Stimulated activated naive B cell treated with anti-CD40 and anti-IgM and Interleukin-4, amounts not matched to agents 10 μg/mL and 1 μg/mL and 100 μg/mL, for 72 hours (primary cell): ENCODE measurements around the gene AATF.

Experiments
- ATAC-seq, 2 donors: fragments of 150-1000 bp; cut with Tn5 transposase; replicated peaks; 2 replicates each; pipeline ENCODE4 v1.10.0; 2021; ENCODE audit warnings: moderate library complexity in 1 of 2
- DNase-seq: peaks from one replicate; pipeline ENCODE4 v3.0.0; 2021
- H3K27ac Mint-ChIP-seq: one replicate; pipeline ENCODE4 v1.8.0; 2022; ENCODE audit warnings: mild to moderate bottlenecking, mixed read lengths
- H3K27me3 Mint-ChIP-seq, 2 donors: one replicate each; pipeline ENCODE4 v1.8.0; 2022; ENCODE audit warnings: mixed read lengths in 2 of 2
- H3K36me3 Mint-ChIP-seq, 2 donors: one replicate each; pipeline ENCODE4 v1.8.0; 2022; ENCODE audit warnings: mixed read lengths in 2 of 2, mild to moderate bottlenecking in 1 of 2
- H3K4me1 Mint-ChIP-seq, 2 donors: one replicate each; pipeline ENCODE4 v1.8.0; 2022; ENCODE audit warnings: mixed read lengths in 2 of 2, mild to moderate bottlenecking in 1 of 2
- H3K4me3 Mint-ChIP-seq, 2 donors: one replicate each; pipeline ENCODE4 v1.8.0; 2022; ENCODE audit warnings: mild to moderate bottlenecking in 2 of 2, mixed read lengths in 2 of 2, moderate library complexity in 1 of 2
- H3K9me3 Mint-ChIP-seq, 2 donors: one replicate each; pipeline ENCODE4 v1.8.0; 2022; ENCODE audit warnings: mixed read lengths in 2 of 2, mild to moderate bottlenecking in 1 of 2

The AATF gene

GRCh38 chr17:36971508-36971907 lies 22.8 kb downstream of the AATF start:
- Mint-ChIP-seq H3K36me3 (peaks cover 26 to 49% of the 10 kb centered on the region in 2 donors), H3K9me3 (no peaks in the 10 kb centered on the region), H3K27me3 (no peaks in the 10 kb centered on the region), H3K4me1 (peaks cover 6 to 43% of the 10 kb centered on the region in 2 donors), H3K4me3 (no peak overlapping the region), H3K27ac (no peak overlapping the region)
- DNase-seq = no peak
- ATAC-seq = no peak

DNA sequence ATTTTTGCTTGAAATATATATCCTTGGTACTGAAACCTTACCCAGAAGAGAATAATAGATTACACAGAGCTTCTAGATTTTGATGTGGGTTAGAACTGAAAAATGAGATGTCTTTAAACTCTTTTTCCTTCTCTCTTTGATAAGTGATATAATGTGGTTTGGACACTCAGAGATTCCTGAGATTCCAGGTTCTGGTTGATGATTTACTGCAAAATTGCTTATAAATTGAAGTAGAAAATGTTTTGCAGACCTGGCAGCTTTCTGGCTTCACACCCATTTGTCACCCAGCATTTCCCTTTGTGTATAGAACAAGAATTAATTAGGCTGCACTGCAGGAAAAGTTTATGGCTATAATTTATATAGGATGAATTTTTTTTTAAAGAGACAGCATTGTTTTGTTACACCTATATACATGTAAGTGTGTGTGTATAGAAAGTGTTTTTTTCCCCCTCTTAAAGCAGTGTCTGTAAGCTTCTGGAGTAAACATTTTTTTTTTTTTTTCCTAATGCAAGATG lies 23.5 kb downstream of the AATF start:
- DNase-seq (no peak), ATAC-seq (no peak)
- Mint-ChIP-seq H3K9me3 (no peaks in the 10 kb centered on the region), H3K36me3 (peaks cover 26 to 41% of the 10 kb centered on the region in 2 donors), H3K4me3 (no peak overlapping the region), H3K27ac (no peak overlapping the region), H3K4me1 (peaks cover 9 to 38% of the 10 kb centered on the region in 2 donors), H3K27me3 (no peaks in the 10 kb centered on the region)

DNA sequence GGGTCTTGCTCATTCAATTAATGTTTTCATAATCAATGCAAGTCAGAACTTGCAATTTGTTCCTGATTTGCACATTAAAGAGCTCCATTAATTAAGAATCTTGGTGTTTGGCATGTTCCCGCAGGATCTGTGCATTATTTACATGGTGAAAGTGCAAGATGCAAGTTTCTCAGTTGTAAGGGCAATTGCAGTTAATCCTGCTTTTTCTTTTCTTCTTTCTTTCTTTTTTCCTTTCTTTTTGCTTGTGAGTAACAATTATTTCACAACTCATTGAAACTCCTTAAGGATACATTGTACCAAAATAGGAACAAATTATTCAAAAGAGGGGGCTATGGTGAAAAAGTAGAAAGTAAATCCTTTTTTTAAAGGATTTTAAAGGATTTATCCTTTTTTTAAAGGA lies 24.2 kb downstream of the AATF start:
- H3K4me1 Mint-ChIP-seq = peaks cover 9 to 32% of the 10 kb centered on the region in 2 donors
- H3K27ac Mint-ChIP-seq = no peak overlapping the region
- no peak for DNase-seq
- peaks cover 20 to 35% of the 10 kb centered on the region in 2 donors for H3K36me3 Mint-ChIP-seq
- no peak for ATAC-seq
- no peak overlapping the region for H3K4me3 Mint-ChIP-seq
- H3K9me3 Mint-ChIP-seq = no peaks in the 10 kb centered on the region
- H3K27me3 Mint-ChIP-seq = no peaks in the 10 kb centered on the region

DNA sequence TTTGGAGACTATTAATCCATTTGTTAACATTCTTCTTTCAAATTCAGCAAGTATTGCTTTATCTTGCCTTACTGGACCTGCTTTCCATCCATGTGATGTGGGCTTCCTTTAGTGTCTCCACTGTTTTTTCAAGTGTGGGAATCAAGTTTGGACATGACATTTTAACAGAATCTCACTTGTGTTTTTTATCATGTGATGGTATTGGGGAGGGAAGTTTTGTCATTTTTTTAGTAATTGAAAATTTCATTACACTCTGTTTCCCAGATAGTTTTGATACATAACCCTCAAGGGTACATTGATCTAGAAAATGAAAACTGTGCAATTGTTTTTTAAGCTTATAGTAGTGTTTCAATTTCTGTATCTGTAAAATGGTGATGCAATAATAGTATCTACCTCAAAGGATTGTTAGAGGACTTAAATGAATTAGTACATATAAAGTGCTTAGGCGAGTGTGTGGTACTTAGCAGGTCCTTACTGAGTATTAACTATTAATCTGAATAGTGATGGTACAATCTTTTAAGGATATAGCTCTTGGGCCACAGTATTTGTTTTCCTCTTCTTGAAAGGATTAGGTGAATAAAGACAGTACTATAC lies 27.3 kb downstream of the AATF start:
- Mint-ChIP-seq H3K4me1 (peaks cover 11 to 40% of the 10 kb centered on the region in 2 donors), H3K36me3 (peaks cover 4 to 17% of the 10 kb centered on the region in 2 donors), H3K4me3 (no peak overlapping the region), H3K27ac (no peak overlapping the region), H3K27me3 (no peaks in the 10 kb centered on the region), H3K9me3 (no peaks in the 10 kb centered on the region)
- no peak for DNase-seq
- ATAC-seq = no peak

DNA sequence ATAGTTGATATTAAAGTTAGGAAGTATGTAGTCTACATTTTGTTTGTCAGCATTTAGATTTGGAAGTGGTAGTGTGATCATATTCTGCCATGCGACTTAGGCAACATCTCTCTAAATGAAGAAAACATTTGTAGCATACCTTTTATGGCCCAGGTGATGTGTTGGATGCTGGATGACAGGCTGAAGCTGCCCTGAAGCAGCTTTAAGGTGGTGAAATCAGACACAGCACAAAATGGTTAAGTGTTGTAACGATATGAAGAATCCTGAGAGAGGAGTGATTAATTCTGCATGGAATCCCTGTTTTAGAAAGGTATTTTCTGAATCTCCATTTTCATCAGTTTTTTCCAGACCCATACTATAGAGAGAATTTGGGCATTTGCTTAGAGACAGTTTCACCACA lies 28.3 kb downstream of the AATF start:
- Mint-ChIP-seq H3K9me3 (peaks cover 0 to 3% of the 10 kb centered on the region in 2 donors), H3K27me3 (no peaks in the 10 kb centered on the region), H3K27ac (no peak overlapping the region), H3K4me3 (no peak overlapping the region), H3K4me1 (peaks cover 15 to 50% of the 10 kb centered on the region in 2 donors), H3K36me3 (peaks cover 11 to 24% of the 10 kb centered on the region in 2 donors)
- ATAC-seq = no peak
- no peak for DNase-seq

- Mint-ChIP-seq H3K27ac (no peak overlapping the region), H3K4me1 (peaks cover 15 to 51% of the 10 kb centered on the region in 2 donors), H3K4me3 (no peak overlapping the region), H3K9me3 (peaks cover 0 to 3% of the 10 kb centered on the region in 2 donors), H3K27me3 (no peaks in the 10 kb centered on the region), H3K36me3 (peaks cover 12 to 27% of the 10 kb centered on the region in 2 donors)
- DNase-seq (no peak), ATAC-seq (no peak)
These were observed 28.8 kb downstream of the AATF start for GRCh38 chr17:36977568-36977967.

DNA sequence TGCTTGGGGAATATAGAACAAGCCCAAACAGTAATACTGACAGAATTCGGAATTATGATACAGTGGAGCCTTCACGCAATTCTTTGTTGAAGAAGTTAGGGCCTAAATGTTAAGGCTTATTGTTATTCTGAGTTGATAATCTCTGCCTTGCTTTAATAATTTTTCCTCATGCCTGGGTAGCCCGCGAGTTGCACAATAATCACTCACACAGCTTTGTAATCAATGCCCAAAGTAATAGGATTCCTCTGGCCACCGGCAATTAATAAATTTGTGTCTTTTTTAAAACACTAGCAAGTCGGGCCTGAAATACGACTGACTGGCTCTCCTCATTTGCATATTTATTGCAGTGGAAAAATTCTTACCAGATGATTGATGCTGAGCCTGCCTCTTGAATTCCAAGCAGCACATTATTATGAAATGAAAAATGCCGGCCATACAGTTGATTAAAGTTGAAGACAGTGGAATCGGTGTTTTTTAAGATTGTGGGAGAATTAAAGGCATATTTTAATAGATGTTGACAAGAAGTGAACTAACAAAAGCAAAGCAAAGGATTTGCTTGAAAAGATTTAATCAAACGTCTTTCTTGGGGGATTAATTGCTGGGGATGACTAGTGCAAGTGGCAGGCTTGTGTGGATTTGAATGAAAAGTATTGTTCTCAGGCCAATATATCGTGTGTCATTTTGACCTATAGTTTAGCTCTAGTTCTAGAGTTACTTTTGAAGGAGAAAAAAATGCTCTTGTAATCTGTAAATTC lies 30.2 kb downstream of the AATF start:
- Mint-ChIP-seq H3K9me3 (peaks cover 0 to 3% of the 10 kb centered on the region in 2 donors), H3K36me3 (peaks cover 13 to 28% of the 10 kb centered on the region in 2 donors), H3K4me3 (no peak overlapping the region), H3K27ac (no peak overlapping the region), H3K27me3 (no peaks in the 10 kb centered on the region), H3K4me1 (peaks cover 15 to 42% of the 10 kb centered on the region in 2 donors)
- ATAC-seq (no peak), DNase-seq (no peak)

- H3K4me3 Mint-ChIP-seq = no peak overlapping the region
- peaks cover 15 to 42% of the 10 kb centered on the region in 2 donors for H3K4me1 Mint-ChIP-seq
- no peaks in the 10 kb centered on the region for H3K27me3 Mint-ChIP-seq
- H3K27ac Mint-ChIP-seq = no peak overlapping the region
- no peak for ATAC-seq
- DNase-seq = no peak
- peaks cover 0 to 3% of the 10 kb centered on the region in 2 donors for H3K9me3 Mint-ChIP-seq
- H3K36me3 Mint-ChIP-seq = peaks cover 13 to 32% of the 10 kb centered on the region in 2 donors
These were observed 30.8 kb downstream of the AATF start for GRCh38 chr17:36979565-36979941.

- H3K4me1 Mint-ChIP-seq = peaks cover 15 to 42% of the 10 kb centered on the region in 2 donors
These were observed 31.6 kb downstream of the AATF start for GRCh38 chr17:36980280-36980761.

DNA sequence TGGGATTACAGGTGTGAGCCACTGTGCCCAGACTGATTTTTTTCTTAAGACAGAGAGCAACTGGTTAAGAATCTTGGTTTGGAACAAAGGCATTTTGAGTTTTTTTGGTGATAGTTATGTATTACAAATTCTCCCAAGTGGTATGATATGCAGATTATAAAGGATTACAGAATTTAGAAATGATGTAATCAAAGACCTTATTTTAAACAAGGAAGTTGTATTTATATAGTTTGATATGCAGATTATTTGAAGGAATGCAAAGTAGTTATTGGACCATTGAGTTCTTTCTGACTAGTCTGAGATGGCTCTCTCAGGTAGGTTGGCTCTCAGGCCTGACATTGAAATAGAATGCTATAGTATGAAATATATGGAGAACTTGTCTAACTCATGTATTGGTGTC lies 34.9 kb downstream of the AATF start:
- H3K36me3 Mint-ChIP-seq = peaks cover 21 to 43% of the 10 kb centered on the region in 2 donors
- peaks cover 11 to 31% of the 10 kb centered on the region in 2 donors for H3K4me1 Mint-ChIP-seq
- ATAC-seq = no peak

More at GRCh38 chr17:36980280-36980761, 31.6 kb downstream of the AATF start:
- ATAC-seq = no peak
- peaks cover 15 to 32% of the 10 kb centered on the region in 2 donors for H3K36me3 Mint-ChIP-seq
- no peaks in the 10 kb centered on the region for H3K27me3 Mint-ChIP-seq
- H3K27ac Mint-ChIP-seq = no peak overlapping the region
- H3K9me3 Mint-ChIP-seq = peaks cover 0 to 3% of the 10 kb centered on the region in 2 donors
- H3K4me3 Mint-ChIP-seq = no peak overlapping the region
- no peak for DNase-seq

DNA sequence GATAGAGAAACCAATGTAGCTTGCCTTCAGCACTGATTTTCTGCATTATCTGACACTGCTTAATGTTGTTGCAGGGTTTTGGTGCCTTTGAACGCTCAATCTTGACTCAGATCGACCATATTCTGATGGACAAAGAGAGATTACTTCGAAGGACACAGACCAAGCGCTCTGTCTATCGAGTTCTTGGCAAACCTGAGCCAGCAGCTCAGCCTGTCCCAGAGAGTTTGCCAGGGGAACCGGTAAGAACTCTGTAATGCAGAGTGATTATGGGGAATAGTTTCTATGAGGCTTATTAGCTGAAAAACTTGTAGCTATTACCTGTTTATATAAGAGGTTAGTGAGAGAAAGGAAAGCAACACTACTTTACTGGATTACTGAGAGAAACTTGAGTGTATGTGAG lies 40.4 kb downstream of the AATF start:
- Mint-ChIP-seq H3K27me3 (no peaks in the 10 kb centered on the region), H3K9me3 (no peaks in the 10 kb centered on the region), H3K4me1 (no peaks in the 10 kb centered on the region), H3K4me3 (no peak overlapping the region), H3K27ac (peak overlapping the region; percentile 0), H3K36me3 (peaks cover 26 to 44% of the 10 kb centered on the region in 2 donors)
- no peak for ATAC-seq
- no peak for DNase-seq

More for the DNA sequence above, 34.9 kb downstream of the AATF start:
- no peak overlapping the region for H3K4me3 Mint-ChIP-seq
- no peaks in the 10 kb centered on the region for H3K27me3 Mint-ChIP-seq
- peaks cover 0 to 3% of the 10 kb centered on the region in 2 donors for H3K9me3 Mint-ChIP-seq
- no peak overlapping the region for H3K27ac Mint-ChIP-seq
- DNase-seq = no peak

- no peak for DNase-seq
- H3K36me3 Mint-ChIP-seq = peaks cover 48 to 64% of the 10 kb centered on the region in 2 donors
These were observed 43.9 kb downstream of the AATF start for GRCh38 chr17:36992701-36993100.

GRCh38 chr17:36993227-36993626 lies 44.5 kb downstream of the AATF start:
- Mint-ChIP-seq H3K9me3 (no peaks in the 10 kb centered on the region), H3K4me1 (no peaks in the 10 kb centered on the region), H3K27me3 (no peaks in the 10 kb centered on the region), H3K36me3 (peaks cover 51 to 65% of the 10 kb centered on the region in 2 donors), H3K27ac (no peak overlapping the region), H3K4me3 (no peak overlapping the region)
- DNase-seq (no peak), ATAC-seq (no peak)

More at GRCh38 chr17:36992701-36993100, 43.9 kb downstream of the AATF start:
- Mint-ChIP-seq H3K9me3 (no peaks in the 10 kb centered on the region), H3K4me3 (no peak overlapping the region), H3K4me1 (no peaks in the 10 kb centered on the region), H3K27me3 (no peaks in the 10 kb centered on the region), H3K27ac (no peak overlapping the region)
- ATAC-seq = no peak

DNA sequence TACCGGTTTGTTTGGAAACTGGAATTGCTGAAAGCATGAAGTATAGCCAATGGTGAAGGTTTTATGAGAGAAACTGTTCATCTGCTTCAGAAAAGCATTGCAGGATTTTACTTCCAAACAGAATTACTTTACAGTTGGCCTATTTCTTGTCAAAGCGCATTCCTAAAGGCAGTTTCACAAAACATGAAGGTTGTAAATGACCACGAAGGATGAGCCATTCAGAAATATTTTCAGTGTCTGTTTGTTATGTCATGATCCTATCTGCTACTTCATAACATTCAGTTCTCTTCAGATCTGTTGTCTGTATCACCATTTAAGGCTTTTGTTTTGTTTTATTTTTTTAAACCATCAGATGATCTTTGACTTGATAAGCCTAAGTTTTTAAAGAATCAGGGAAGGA lies 45.7 kb downstream of the AATF start:
- H3K4me1 Mint-ChIP-seq = peaks cover under 1 to 1% of the 10 kb centered on the region in 2 donors
- H3K27me3 Mint-ChIP-seq = no peaks in the 10 kb centered on the region
- H3K27ac Mint-ChIP-seq = no peak overlapping the region
- ATAC-seq (no peak), DNase-seq (no peak)
- H3K9me3 Mint-ChIP-seq = peaks cover 1% of the 10 kb centered on the region in 2 donors
- no peak overlapping the region for H3K4me3 Mint-ChIP-seq
- H3K36me3 Mint-ChIP-seq = peaks cover 51 to 66% of the 10 kb centered on the region in 2 donors
